ENCODE data around the gene ST6GALNAC5. TPM values are rescaled to one million over a fixed set of nuclear protein-coding genes. Genes with fewer than 3 reads are reported as not detected.

The ST6GALNAC5 gene
- total RNA-seq, 6 donors from 2014 or later = 18.9 to 54.9 (median 28.0) TPM

DNA sequence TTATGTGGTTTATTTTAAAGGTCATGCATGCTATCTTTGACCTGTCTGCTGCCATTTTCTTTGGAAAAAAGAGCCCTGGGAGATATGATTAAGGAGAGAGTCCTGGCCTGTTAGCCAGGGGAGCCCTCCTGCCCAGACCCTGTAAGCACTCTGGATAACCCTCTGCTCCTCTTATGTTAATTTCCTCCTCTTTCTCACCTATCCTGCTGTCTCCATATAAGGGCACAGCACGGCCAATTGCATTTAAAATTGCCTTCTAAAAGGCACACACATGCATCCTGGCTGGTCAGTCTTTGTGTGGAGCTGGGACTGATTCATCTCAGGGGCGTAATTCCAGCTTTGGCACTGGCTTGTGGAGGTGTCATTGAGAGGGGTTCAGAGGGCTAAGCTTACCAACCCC, 158.9 kb downstream of the ST6GALNAC5 start:
- 72 to 75% methylated on average over 2 of the region's 2 CpGs for WGBS, 2 donors
- no peaks in the 10 kb centered on the region for H3K36me3 ChIP-seq
- ATAC-seq (ENCODE audit: low FRiP score in 2 of 2) (no peak), DNase-seq (no peak)
- no peaks in the 10 kb centered on the region for H3K9me3 ChIP-seq
- H3K4me3 ChIP-seq = no peak overlapping the region
- TF ChIP-seq EP300 (IDR thresholded peaks at IDR 0.05) (no peak), POLR2A (IDR thresholded peaks at IDR 0.05) (no peak), POLR2AphosphoS5 (IDR thresholded peaks at IDR 0.05) (no peak)
- TF ChIP-seq, protein P1, sequence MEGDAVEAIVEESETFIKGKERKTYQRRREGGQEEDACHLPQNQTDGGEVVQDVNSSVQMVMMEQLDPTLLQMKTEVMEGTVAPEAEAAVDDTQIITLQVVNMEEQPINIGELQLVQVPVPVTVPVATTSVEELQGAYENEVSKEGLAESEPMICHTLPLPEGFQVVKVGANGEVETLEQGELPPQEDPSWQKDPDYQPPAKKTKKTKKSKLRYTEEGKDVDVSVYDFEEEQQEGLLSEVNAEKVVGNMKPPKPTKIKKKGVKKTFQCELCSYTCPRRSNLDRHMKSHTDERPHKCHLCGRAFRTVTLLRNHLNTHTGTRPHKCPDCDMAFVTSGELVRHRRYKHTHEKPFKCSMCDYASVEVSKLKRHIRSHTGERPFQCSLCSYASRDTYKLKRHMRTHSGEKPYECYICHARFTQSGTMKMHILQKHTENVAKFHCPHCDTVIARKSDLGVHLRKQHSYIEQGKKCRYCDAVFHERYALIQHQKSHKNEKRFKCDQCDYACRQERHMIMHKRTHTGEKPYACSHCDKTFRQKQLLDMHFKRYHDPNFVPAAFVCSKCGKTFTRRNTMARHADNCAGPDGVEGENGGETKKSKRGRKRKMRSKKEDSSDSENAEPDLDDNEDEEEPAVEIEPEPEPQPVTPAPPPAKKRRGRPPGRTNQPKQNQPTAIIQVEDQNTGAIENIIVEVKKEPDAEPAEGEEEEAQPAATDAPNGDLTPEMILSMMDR (IDR thresholded peaks at IDR 0.05) = no peak
- no peak overlapping the region for H3K27ac ChIP-seq
- H3K4me1 ChIP-seq = no peaks in the 10 kb centered on the region
- no peaks in the 10 kb centered on the region for H3K27me3 ChIP-seq

DNA sequence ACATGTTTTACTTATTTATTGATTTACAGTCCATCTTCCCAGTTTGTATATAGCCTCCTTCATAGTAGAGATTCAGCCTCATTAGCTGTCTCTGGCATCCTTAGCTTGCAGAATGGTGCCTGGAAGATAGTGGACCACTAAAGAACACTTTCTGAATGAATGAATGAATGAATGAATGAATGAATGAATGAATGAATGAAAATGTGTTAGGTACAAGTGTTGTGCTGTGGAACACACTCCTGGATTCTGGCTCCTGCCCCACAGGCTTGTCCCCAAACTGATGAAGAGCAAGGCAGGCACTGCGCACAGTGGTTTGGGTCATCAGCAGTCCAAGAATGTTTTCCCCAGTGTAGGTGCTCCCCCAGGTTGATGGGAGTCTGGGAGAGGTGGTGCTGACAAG, 159.4 kb downstream of the ST6GALNAC5 start:
- H3K4me1 ChIP-seq = no peaks in the 10 kb centered on the region
- no peak overlapping the region for H3K4me3 ChIP-seq
- no peak for DNase-seq

DNA sequence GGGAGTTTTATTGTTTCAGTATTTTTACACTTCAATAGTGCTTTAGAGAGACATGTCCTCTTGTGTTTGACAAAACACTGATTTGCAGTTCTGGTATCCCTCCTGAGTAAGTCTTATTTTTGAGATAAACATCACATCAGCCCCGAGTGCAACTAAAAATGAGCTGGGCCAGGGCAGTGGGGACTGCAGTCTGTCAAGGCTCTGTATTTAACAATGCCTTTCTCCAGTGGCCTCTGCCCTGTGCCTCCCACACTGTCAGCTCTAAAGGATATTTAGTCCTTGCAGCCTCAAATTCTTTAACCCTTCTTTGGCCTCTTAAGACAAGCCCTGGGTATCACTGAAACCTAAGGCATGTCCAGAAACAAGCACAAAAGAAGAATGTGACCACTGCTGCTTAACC, 160.6 kb downstream of the ST6GALNAC5 start:
- DNase-seq (no peak), ATAC-seq (ENCODE audit: low FRiP score in 2 of 2) (no peak)
- WGBS, 2 donors = 33 to 55% methylated on average over 1 of the region's 1 CpG
- Histone ChIP-seq H3K27me3 (no peaks in the 10 kb centered on the region), H3K9me3 (no peaks in the 10 kb centered on the region), H3K36me3 (no peaks in the 10 kb centered on the region), H3K4me3 (no peak overlapping the region), H3K4me1 (no peaks in the 10 kb centered on the region), H3K27ac (no peak overlapping the region)
- TF ChIP-seq EP300 (IDR thresholded peaks at IDR 0.05) (no peak), POLR2AphosphoS5 (IDR thresholded peaks at IDR 0.05) (no peak), POLR2A (IDR thresholded peaks at IDR 0.05) (no peak)
- TF ChIP-seq, protein P1 (IDR thresholded peaks at IDR 0.05) = no peak

More for the DNA sequence above, 159.4 kb downstream of the ST6GALNAC5 start:
- TF ChIP-seq, protein P1 (IDR thresholded peaks at IDR 0.05) = no peak
- TF ChIP-seq POLR2AphosphoS5 (IDR thresholded peaks at IDR 0.05) = no peak
- no peak for TF ChIP-seq EP300 (IDR thresholded peaks at IDR 0.05)
- TF ChIP-seq POLR2A (IDR thresholded peaks at IDR 0.05) = no peak
- ATAC-seq (ENCODE audit: low FRiP score in 2 of 2) = no peak
- Histone ChIP-seq H3K27ac (no peak overlapping the region), H3K36me3 (no peaks in the 10 kb centered on the region), H3K27me3 (no peaks in the 10 kb centered on the region), H3K9me3 (no peaks in the 10 kb centered on the region)
- WGBS, 2 donors = 93 to 94% methylated on average over 1 of the region's 1 CpG

DNA sequence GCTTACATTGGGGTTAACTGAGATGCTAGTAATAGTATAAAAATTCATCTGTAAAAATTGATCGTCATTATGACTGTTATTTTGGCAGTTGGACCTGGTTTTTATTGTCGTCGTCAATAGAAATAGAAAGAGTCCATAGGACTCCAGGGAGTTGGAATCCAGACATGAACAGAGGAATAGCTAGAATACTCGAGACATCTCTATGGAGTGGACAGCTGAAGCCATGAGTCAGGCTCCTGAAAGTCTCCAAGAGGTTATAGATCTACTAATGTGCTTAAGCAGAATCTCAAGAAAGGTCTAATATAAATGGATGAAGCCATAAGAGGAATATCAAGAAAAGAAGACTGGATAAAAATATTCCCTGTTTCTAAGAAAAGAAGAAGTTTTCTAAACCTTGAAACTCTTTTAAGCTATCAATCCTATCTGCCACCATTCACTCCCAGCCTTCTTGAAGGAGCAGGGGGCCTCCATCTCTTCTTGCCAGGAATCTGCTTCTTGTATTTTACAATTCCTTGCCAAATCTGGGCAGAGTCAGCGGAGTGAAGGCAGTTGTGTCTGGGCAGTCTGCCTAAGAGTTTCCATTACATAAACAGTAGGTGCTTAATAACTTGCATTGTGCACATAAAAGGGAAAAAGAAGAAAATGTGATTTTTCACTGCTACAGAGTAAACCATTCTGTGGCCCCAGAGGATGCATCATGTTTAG, 163.3 kb downstream of the ST6GALNAC5 start:
- no peak overlapping the region for H3K27ac ChIP-seq
- no peak for TF ChIP-seq POLR2A (IDR thresholded peaks at IDR 0.05)
- TF ChIP-seq, protein P1 (IDR thresholded peaks at IDR 0.05) = no peak
- no peaks in the 10 kb centered on the region for H3K27me3 ChIP-seq
- no peak overlapping the region for H3K4me3 ChIP-seq
- H3K9me3 ChIP-seq = no peaks in the 10 kb centered on the region
- 77 to 82% methylated on average over 5 of the region's 5 CpGs for WGBS, 2 donors
- no peak for ATAC-seq (ENCODE audit: low FRiP score in 2 of 2)
- H3K36me3 ChIP-seq = no peaks in the 10 kb centered on the region
- no peak for DNase-seq
- H3K4me1 ChIP-seq = no peaks in the 10 kb centered on the region

DNA sequence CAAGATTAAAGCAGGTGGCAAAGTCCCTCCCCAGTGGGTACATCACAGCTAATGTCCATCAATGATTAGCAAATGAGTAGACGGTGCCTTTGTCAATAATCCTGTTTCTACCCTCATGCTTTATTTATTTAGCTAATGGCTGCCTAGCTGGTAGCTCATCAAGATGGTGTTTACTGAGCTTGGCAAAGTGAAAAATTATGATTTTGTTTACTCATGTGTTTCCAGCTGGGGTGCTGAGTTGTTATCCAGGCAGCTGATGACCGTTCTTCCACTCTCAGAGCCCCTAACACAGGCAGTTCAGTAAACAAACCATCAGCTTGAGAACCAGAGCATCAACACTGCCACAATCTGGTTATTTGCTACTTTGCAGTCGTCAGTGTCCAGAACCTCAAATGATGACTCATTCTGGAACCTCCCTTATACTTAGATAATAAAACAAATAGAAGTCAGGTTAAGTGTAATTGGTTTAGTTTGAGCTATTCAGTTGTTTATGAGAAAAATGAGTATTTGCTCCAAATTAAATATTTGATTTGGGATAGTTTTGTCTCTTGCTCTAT, 163.9 kb downstream of the ST6GALNAC5 start:
- H3K36me3 ChIP-seq = no peaks in the 10 kb centered on the region
- H3K27ac ChIP-seq = no peak overlapping the region
- H3K9me3 ChIP-seq = no peaks in the 10 kb centered on the region
- TF ChIP-seq POLR2AphosphoS5 (IDR thresholded peaks at IDR 0.05) = no peak
- no peak for TF ChIP-seq POLR2A (IDR thresholded peaks at IDR 0.05)
- TF ChIP-seq, protein P1 (IDR thresholded peaks at IDR 0.05) = no peak
- no peak for TF ChIP-seq EP300 (IDR thresholded peaks at IDR 0.05)
- 24 to 43% methylated on average over 3 of the region's 3 CpGs for WGBS, 2 donors
- no peaks in the 10 kb centered on the region for H3K27me3 ChIP-seq
- H3K4me3 ChIP-seq = no peak overlapping the region
- DNase-seq = no peak
- no peaks in the 10 kb centered on the region for H3K4me1 ChIP-seq
- ATAC-seq (ENCODE audit: low FRiP score in 2 of 2) = no peak
